IMR-90 (cell line): ENCODE results near the gene RGS9.

Experiments
- BHLHE40 ChIP-seq: fragments of 150-350 bp; IDR thresholded peaks from 2 replicates; pipeline ENCODE4 v1.6.1; 2016; ENCODE audit warnings: mild to moderate bottlenecking, low read depth, low read length
- CEBPB ChIP-seq: IDR thresholded peaks from 2 replicates; pipeline ENCODE4 v1.6.1; 2012; ENCODE audit warnings: low read depth, low read length, improper control_type of control experiment
- CHD1 ChIP-seq: IDR thresholded peaks from 2 replicates; pipeline ENCODE4 v1.6.1; 2012; ENCODE audit warnings: low read depth, low read length, improper control_type of control experiment
- CTCF ChIP-seq: conservative IDR thresholded peaks from 2 replicates; pipeline ENCODE4 v1.5.1; 2012; ENCODE audit warnings: mild to moderate bottlenecking, low read depth, low read length, improper control_type of control experiment
- MAZ ChIP-seq: IDR thresholded peaks from 2 replicates; pipeline ENCODE4 v1.6.1; 2012; ENCODE audit warnings: low read depth, mild to moderate bottlenecking, low read length, improper control_type of control experiment, moderate library complexity, borderline replicate concordance
- POLR2A ChIP-seq: IDR thresholded peaks from 2 replicates; pipeline ENCODE4 v1.6.1; 2012; ENCODE audit warnings: mild to moderate bottlenecking, low read depth, low read length

GRCh38 chr17:65166787-65167186 lies 29.6 kb downstream of the RGS9 start:
- TF ChIP-seq POLR2A (no peak), CTCF (no peak), CEBPB (no peak), CHD1 (no peak), MAZ (no peak), BHLHE40 (no peak)
